Activated naive CD8-positive, alpha-beta T cell treated with anti-CD3 and anti-CD28 coated beads, Interleukin-2, amount 10 ng/mL, durations not matched to agents 7 days and 5 days (primary cell): ENCODE measurements around the gene CFAP299. TPM values are rescaled to one million over a fixed set of nuclear protein-coding genes. Genes with fewer than 3 reads are reported as not detected.
A peak's percentile ranks its signal among the peaks of the same experiment; 100 is the strongest.

Source experiments
- ATAC-seq: fragments of 150-1000 bp; cut with Tn5 transposase; one replicate; pipeline ENCODE4 v1.10.0; 2021; ENCODE audit warnings: low read depth, moderate library complexity
- POLR2A ChIA-PET: fragments of 350-600 bp; sonication (Branson Sonifier 250); formaldehyde crosslinking; loops from one replicate; lab custom pipeline; 2021; ENCODE audit warnings: antibody characterized with exemption; lab: Charles Lee
- DNase-seq: peaks from one replicate; pipeline ENCODE4 v3.0.0; 2021
- H3K27ac Mint-ChIP-seq: one replicate; pipeline ENCODE4 v1.8.0; 2022; ENCODE audit warnings: mild to moderate bottlenecking, mixed read lengths
- H3K27me3 Mint-ChIP-seq: one replicate; pipeline ENCODE4 v1.8.0; 2022; ENCODE audit warnings: mild to moderate bottlenecking, moderate library complexity, mixed read lengths
- H3K36me3 Mint-ChIP-seq: one replicate; pipeline ENCODE4 v1.8.0; 2021; ENCODE audit warnings: mild to moderate bottlenecking, mixed read lengths
- H3K4me1 Mint-ChIP-seq: one replicate; pipeline ENCODE4 v1.8.0; 2021; ENCODE audit warnings: mixed read lengths
- H3K4me3 Mint-ChIP-seq: one replicate; pipeline ENCODE4 v1.8.0; 2022; ENCODE audit warnings: mild to moderate bottlenecking, moderate library complexity, mixed read lengths
- H3K9me3 Mint-ChIP-seq: one replicate; pipeline ENCODE4 v1.8.0; 2021; ENCODE audit warnings: mixed read lengths
- total RNA-seq, 2 experiments: library from RNA; stranded (reverse); gene quantifications; one replicate each; pipeline ENCODE4 v1.2.3, GENCODE V29; 2021

CFAP299 gene
- total RNA-seq, 2 experiments from 2014 or later = not detected

DNA sequence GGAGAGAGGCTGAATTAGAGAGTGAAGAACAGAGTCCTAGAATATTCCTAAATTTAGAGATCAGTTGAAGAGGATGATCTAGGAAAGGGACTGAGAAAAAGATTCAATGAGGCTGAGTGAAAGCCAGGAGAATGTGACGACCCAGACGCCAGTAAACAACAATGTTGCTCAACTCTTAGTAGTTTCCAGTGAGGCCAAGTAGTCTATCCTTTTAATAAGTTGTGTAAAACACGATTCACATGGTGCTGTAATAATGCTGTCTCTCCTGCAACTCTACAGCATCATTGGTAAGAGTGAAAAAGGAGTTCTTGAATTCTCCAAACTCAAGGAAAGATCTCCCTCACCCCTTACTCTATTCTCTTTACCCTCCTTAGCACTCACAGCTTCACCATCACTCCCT lies 140.3 kb downstream of the CFAP299 start:
- Mint-ChIP-seq H3K4me3 (no peak overlapping the region), H3K4me1 (peaks cover 7% of the 10 kb centered on the region), H3K27ac (no peak overlapping the region), H3K36me3 (no peaks in the 10 kb centered on the region), H3K27me3 (peaks cover 2% of the 10 kb centered on the region), H3K9me3 (peaks cover 3% of the 10 kb centered on the region)
- POLR2A ChIA-PET = no interaction called here
- DNase-seq (no peak), ATAC-seq (no peak)

GRCh38 chr4:80484712-80485111 lies 149.2 kb downstream of the CFAP299 start:
- H3K27ac Mint-ChIP-seq = no peak overlapping the region
- peaks cover 2% of the 10 kb centered on the region for H3K4me1 Mint-ChIP-seq
- H3K36me3 Mint-ChIP-seq = peaks cover 2% of the 10 kb centered on the region
- H3K4me3 Mint-ChIP-seq = no peak overlapping the region
- H3K27me3 Mint-ChIP-seq = no peaks in the 10 kb centered on the region
- peaks cover 5% of the 10 kb centered on the region for H3K9me3 Mint-ChIP-seq
- DNase-seq (no peak), ATAC-seq (no peak)
- POLR2A ChIA-PET = no interaction called here

DNA sequence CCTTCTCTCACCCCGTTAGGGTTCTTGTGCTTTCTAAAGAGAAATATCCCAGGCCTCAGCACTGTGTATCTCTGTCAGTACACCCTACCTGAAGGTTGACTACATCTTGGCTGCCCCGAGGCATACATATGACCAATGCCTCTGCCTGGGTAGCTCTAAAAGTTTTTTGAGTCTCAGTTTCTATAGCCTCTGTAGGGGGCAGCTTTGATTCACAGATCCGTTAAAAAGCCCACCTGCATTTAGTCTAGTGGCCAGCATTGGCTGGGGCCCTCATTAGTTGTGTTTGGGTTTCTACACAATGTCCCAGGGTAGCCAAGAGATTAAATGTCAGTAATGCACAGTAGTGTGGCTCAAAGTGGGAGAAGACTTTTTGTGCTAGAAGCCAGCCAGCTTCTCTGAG lies 151.1 kb downstream of the CFAP299 start:
- peaks cover 5% of the 10 kb centered on the region for H3K4me1 Mint-ChIP-seq
- DNase-seq = no peak
- H3K36me3 Mint-ChIP-seq = peaks cover 5% of the 10 kb centered on the region
- H3K27me3 Mint-ChIP-seq = no peaks in the 10 kb centered on the region
- POLR2A ChIA-PET = no interaction called here
- no peak overlapping the region for H3K4me3 Mint-ChIP-seq
- ATAC-seq = no peak
- peaks cover 6% of the 10 kb centered on the region for H3K9me3 Mint-ChIP-seq
- no peak overlapping the region for H3K27ac Mint-ChIP-seq

- ATAC-seq = no peak
- H3K4me1 Mint-ChIP-seq = peaks cover 26% of the 10 kb centered on the region
- peaks cover 21% of the 10 kb centered on the region for H3K36me3 Mint-ChIP-seq
These were observed 154.3 kb downstream of the CFAP299 start for GRCh38 chr4:80489798-80490197.

DNA sequence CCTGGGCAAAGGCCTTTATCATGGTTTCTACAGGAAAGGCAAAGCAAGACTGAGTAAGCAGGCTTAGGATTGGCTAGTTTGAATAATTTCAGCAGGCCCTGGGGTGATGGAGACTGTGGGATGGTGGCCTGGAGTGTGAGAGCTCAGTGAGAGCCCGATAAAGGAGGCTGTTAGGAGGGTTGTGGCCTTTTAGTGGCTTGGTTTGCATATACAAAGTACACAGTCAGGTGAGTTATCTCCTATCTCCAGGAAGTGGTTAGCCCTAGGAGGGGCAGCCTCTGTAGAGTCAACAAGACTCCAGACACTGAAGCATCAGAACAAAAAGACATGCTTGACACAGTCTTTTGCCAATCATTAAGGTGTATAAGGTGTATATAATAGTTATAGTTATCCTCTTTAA lies 157.2 kb downstream of the CFAP299 start:
- Mint-ChIP-seq H3K36me3 (peaks cover 32% of the 10 kb centered on the region), H3K9me3 (peaks cover 18% of the 10 kb centered on the region), H3K27me3 (no peaks in the 10 kb centered on the region), H3K27ac (peak overlapping the region; percentile 86), H3K4me3 (peak overlapping the region; percentile 3), H3K4me1 (peaks cover 26% of the 10 kb centered on the region)
- ATAC-seq = peak; percentile 98
- POLR2A ChIA-PET = interaction anchor here (0.6 kb wide), 1 partner anchor 36 kb away, joined by 3 read pairs; no protein-coding TSS in a partner anchor
- peak; percentile 44 for DNase-seq

More at GRCh38 chr4:80489798-80490197, 154.3 kb downstream of the CFAP299 start:
- no peak for DNase-seq
- H3K27ac Mint-ChIP-seq = no peak overlapping the region
- POLR2A ChIA-PET = interaction anchor here (0.7 kb wide), 1 partner anchor 19 kb away, joined by 3 read pairs; no protein-coding TSS in a partner anchor
- H3K27me3 Mint-ChIP-seq = no peaks in the 10 kb centered on the region
- peaks cover 14% of the 10 kb centered on the region for H3K9me3 Mint-ChIP-seq
- H3K4me3 Mint-ChIP-seq = no peak overlapping the region

GRCh38 chr4:80495865-80496264 lies 160.3 kb downstream of the CFAP299 start:
- DNase-seq (no peak), ATAC-seq (no peak)
- Mint-ChIP-seq H3K4me1 (peaks cover 26% of the 10 kb centered on the region), H3K36me3 (peaks cover 35% of the 10 kb centered on the region), H3K4me3 (no peak overlapping the region), H3K9me3 (peaks cover 19% of the 10 kb centered on the region), H3K27ac (no peak overlapping the region), H3K27me3 (no peaks in the 10 kb centered on the region)
- POLR2A ChIA-PET = no interaction called here

DNA sequence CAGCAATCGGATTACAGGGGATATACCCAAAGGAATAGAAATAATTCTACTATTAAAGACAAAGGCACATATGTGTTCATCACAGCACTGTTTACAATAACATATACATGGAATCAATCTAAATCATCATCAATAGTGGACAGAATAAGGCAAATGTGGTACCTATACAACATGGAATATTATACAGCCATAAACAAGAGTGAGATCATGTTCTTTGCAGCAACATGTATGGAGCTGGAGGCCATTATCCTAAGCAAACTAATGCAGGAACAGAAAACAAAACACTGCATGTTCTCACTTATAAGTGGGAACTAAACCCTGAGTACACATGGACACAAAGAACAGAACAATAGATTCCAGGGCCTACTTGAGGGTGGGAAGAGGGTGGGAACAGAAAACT lies 163.2 kb downstream of the CFAP299 start:
- Mint-ChIP-seq H3K4me1 (peaks cover 12% of the 10 kb centered on the region), H3K9me3 (peaks cover 14% of the 10 kb centered on the region), H3K27ac (no peak overlapping the region), H3K36me3 (peaks cover 25% of the 10 kb centered on the region), H3K27me3 (no peaks in the 10 kb centered on the region), H3K4me3 (no peak overlapping the region)
- ATAC-seq (no peak), DNase-seq (no peak)
- POLR2A ChIA-PET = no interaction called here

DNA sequence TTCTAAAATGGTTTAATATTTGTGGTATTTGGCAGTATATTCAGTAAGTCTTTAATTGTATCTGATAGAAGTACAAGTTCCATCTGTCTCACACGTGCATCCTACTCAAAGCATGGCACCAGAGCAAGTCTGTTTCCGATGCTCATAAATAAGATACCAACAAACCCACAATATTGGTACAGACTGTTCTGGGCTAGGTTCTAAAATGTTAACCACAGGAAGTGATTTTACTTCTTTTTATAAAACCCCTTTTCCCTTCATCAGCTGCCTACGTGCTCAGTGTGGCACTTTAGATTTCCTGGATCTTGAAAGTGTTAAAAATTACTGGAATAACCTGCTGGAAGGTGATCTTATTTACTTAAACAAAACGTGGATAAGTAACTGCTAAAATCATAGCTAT lies 165.1 kb downstream of the CFAP299 start:
- Mint-ChIP-seq H3K27me3 (no peaks in the 10 kb centered on the region), H3K27ac (peak overlapping the region; percentile 6), H3K4me1 (peaks cover 7% of the 10 kb centered on the region), H3K36me3 (peaks cover 21% of the 10 kb centered on the region), H3K4me3 (peak overlapping the region; percentile 46), H3K9me3 (peaks cover 13% of the 10 kb centered on the region)
- DNase-seq (no peak), ATAC-seq (peak; percentile 94)
- POLR2A ChIA-PET = no interaction called here

DNA sequence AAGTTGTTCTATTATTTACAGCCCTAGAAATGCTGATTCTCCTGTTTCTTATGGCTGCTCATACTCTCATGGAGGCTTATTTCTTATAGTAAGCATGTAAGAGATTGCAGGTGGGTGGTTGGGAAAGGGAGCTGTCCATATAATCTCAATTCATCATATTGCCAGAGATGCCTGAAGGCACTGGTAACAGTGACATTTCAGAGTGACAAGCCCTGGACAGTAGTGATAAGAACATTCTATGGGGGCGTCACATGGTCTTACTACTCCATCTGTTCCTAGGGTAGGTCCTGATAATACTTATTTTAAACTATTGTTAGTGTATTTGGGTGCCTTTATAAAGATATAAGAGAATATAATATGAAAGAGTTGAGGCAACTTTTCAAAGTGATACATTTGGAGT lies 171.5 kb downstream of the CFAP299 start:
- Mint-ChIP-seq H3K4me1 (peaks cover 14% of the 10 kb centered on the region), H3K36me3 (peaks cover 2% of the 10 kb centered on the region), H3K27ac (no peak overlapping the region), H3K9me3 (peaks cover 4% of the 10 kb centered on the region), H3K27me3 (no peaks in the 10 kb centered on the region), H3K4me3 (no peak overlapping the region)
- POLR2A ChIA-PET = no interaction called here
- DNase-seq (no peak), ATAC-seq (no peak)

- DNase-seq = no peak
- H3K27ac Mint-ChIP-seq = no peak overlapping the region
- peaks cover 4% of the 10 kb centered on the region for H3K9me3 Mint-ChIP-seq
- peaks cover 14% of the 10 kb centered on the region for H3K4me1 Mint-ChIP-seq
- no peak for ATAC-seq
- no peak overlapping the region for H3K4me3 Mint-ChIP-seq
- no peaks in the 10 kb centered on the region for H3K27me3 Mint-ChIP-seq
- POLR2A ChIA-PET = no interaction called here
- H3K36me3 Mint-ChIP-seq = peaks cover 2% of the 10 kb centered on the region
These were observed 172.0 kb downstream of the CFAP299 start for GRCh38 chr4:80507507-80507906.

GRCh38 chr4:80515496-80515895 lies 180.0 kb downstream of the CFAP299 start:
- DNase-seq (no peak), ATAC-seq (no peak)
- POLR2A ChIA-PET = no interaction called here
- H3K4me3 Mint-ChIP-seq = no peak overlapping the region
- no peaks in the 10 kb centered on the region for H3K4me1 Mint-ChIP-seq
- no peaks in the 10 kb centered on the region for H3K36me3 Mint-ChIP-seq
- H3K27ac Mint-ChIP-seq = no peak overlapping the region
- H3K27me3 Mint-ChIP-seq = no peaks in the 10 kb centered on the region
- peaks cover under 1% of the 10 kb centered on the region for H3K9me3 Mint-ChIP-seq

- no peaks in the 10 kb centered on the region for H3K4me1 Mint-ChIP-seq
- no peak overlapping the region for H3K4me3 Mint-ChIP-seq
- ATAC-seq (no peak), DNase-seq (no peak)
- peaks cover 6% of the 10 kb centered on the region for H3K9me3 Mint-ChIP-seq
- no peak overlapping the region for H3K27ac Mint-ChIP-seq
- H3K27me3 Mint-ChIP-seq = no peaks in the 10 kb centered on the region
- peaks cover 3% of the 10 kb centered on the region for H3K36me3 Mint-ChIP-seq
- POLR2A ChIA-PET = no interaction called here
These were observed 185.9 kb downstream of the CFAP299 start for GRCh38 chr4:80521438-80521837.

DNA sequence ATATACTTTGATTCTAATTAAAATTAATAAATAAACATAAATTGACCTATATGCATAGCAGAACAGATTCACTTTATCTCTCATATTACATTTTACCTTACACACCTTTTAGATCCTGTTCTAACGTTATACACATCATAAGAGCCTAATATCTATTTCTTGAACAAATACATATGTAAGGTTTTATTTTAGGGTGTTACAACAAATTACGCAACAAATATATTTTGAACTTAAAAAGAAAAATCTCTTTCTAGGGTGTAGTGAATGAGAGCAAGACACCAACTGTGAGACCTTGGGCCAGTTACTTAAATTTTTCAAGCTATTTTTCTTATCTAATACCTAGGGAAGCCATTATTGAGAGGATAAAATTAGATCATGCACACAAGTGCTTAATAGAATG lies 191.2 kb downstream of the CFAP299 start:
- POLR2A ChIA-PET = no interaction called here
- Mint-ChIP-seq H3K4me3 (no peak overlapping the region), H3K27ac (no peak overlapping the region), H3K4me1 (no peaks in the 10 kb centered on the region), H3K36me3 (peaks cover 3% of the 10 kb centered on the region), H3K27me3 (no peaks in the 10 kb centered on the region), H3K9me3 (peaks cover 6% of the 10 kb centered on the region)
- DNase-seq (no peak), ATAC-seq (no peak)

- DNase-seq = no peak
- Mint-ChIP-seq H3K4me1 (no peaks in the 10 kb centered on the region), H3K27ac (no peak overlapping the region), H3K9me3 (peaks cover 6% of the 10 kb centered on the region), H3K27me3 (no peaks in the 10 kb centered on the region), H3K4me3 (no peak overlapping the region), H3K36me3 (peaks cover under 1% of the 10 kb centered on the region)
- POLR2A ChIA-PET = interaction anchor here (0.9 kb wide), 1 partner anchor 37 kb away, joined by 3 read pairs; no protein-coding TSS in a partner anchor
- no peak for ATAC-seq
These were observed 193.5 kb downstream of the CFAP299 start for GRCh38 chr4:80529026-80529425.
